PC-3 (cell line): ENCODE results near the gene TTC39B. TPM values are rescaled to one million over a fixed set of nuclear protein-coding genes. Genes with fewer than 3 reads are reported as not detected.
"Not testable (repeated sequence)": the region's sequence is repeated elsewhere in the genome, so short reads cannot be mapped to it uniquely, and the experiment has no call there.

Source experiments
- ATAC-seq: fragments of 200-7000 bp; cut with Tn5 transposase; 2 replicates; pipeline ENCODE4 v1.9.1; 2020; ENCODE audit warnings: mild to moderate bottlenecking, moderate library complexity
- BruUV-seq: library from RNA; stranded (reverse); fragments of 400-500 nt; replicated peaks from 2 replicates; lab custom pipeline; 2021; lab: Mats Ljungman, UMichigan
- CTCF ChIA-PET: fragments of 300-600 bp; sonication (Branson Sonifier 250); formaldehyde crosslinking; loops from one replicate; lab custom pipeline; 2022; ENCODE audit warnings: antibody characterized with exemption; lab: Charles Lee
- POLR2A ChIA-PET: fragments of 300-600 bp; sonication (Branson Sonifier 250); formaldehyde crosslinking; loops from one replicate; lab custom pipeline; 2022; ENCODE audit warnings: antibody characterized with exemption; ENCODE audit not compliant: unreplicated experiment; lab: Charles Lee
- DNase-seq: peaks from one replicate; pipeline ENCODE4 v3.0.0-alpha.2; 2015
- H2AFZ ChIP-seq: fragments of 300-600 bp; sonication (generic); 2 replicates; pipeline ENCODE4 v1.6.0; 2016; ENCODE audit warnings: antibody characterized with exemption, low read length
- H3F3A ChIP-seq: fragments of 300-600 bp; sonication (generic); one replicate; pipeline ENCODE4 v1.6.0; 2017; ENCODE audit warnings: antibody characterized with exemption, low read length, control low read depth, mild to moderate bottlenecking; ENCODE audit not compliant: unreplicated experiment
- H3K27ac ChIP-seq: fragments of 300-600 bp; sonication (generic); 2 replicates; pipeline ENCODE4 v1.5.1; 2016; ENCODE audit warnings: mild to moderate bottlenecking, low read length
- H3K27me3 ChIP-seq: fragments of 300-600 bp; sonication (generic); 2 replicates; pipeline ENCODE4 v1.6.1; 2016; ENCODE audit warnings: low read length, mixed read lengths
- H3K36me3 ChIP-seq: fragments of 300-600 bp; sonication (generic); 2 replicates; pipeline ENCODE4 v1.6.1; 2016; ENCODE audit warnings: low read depth, mixed run types, low read length, mixed read lengths
- H3K4me1 ChIP-seq: fragments of 300-600 bp; sonication (generic); 2 replicates; pipeline ENCODE4 v1.5.1; 2016; ENCODE audit warnings: low read length; ENCODE audit not compliant: insufficient read depth
- H3K4me2 ChIP-seq: fragments of 300-600 bp; sonication (generic); 2 replicates; pipeline ENCODE4 v1.6.0; 2016; ENCODE audit warnings: low read length
- H3K4me3 ChIP-seq: fragments of 300-600 bp; sonication (generic); 2 replicates; pipeline ENCODE4 v1.5.1; 2016; ENCODE audit warnings: mild to moderate bottlenecking, low read length, mixed read lengths
- H3K79me2 ChIP-seq: fragments of 300-600 bp; sonication (generic); 2 replicates; pipeline ENCODE4 v1.6.1; 2017; ENCODE audit warnings: low read length, mixed read lengths
- H3K9ac ChIP-seq: fragments of 300-600 bp; sonication (generic); 2 replicates; pipeline ENCODE4 v1.6.0; 2016; ENCODE audit warnings: mild to moderate bottlenecking, low read length
- H3K9me2 ChIP-seq: fragments of 300-600 bp; sonication (generic); replicated peaks from 2 replicates; pipeline ENCODE4 v1.6.1; 2016; ENCODE audit warnings: mixed run types, low read length, mixed read lengths
- H3K9me3 ChIP-seq: fragments of 300-600 bp; sonication (generic); 2 replicates; pipeline ENCODE4 v1.6.1; 2016; ENCODE audit warnings: low read length, mixed read lengths
- H4K20me1 ChIP-seq: fragments of 300-600 bp; sonication (generic); 2 replicates; pipeline ENCODE4 v1.6.1; 2016; ENCODE audit warnings: low read length, mixed read lengths
- CTCF ChIP-seq: fragments of 300-600 bp; sonication (generic); conservative IDR thresholded peaks from 2 replicates; pipeline ENCODE4 v1.5.1; 2017; ENCODE audit warnings: antibody characterized with exemption, low read depth, mild to moderate bottlenecking, low read length
- EZH2 ChIP-seq: fragments of 300-600 bp; sonication (generic); IDR thresholded peaks from one replicate; pipeline ENCODE4 v1.6.1; 2017; ENCODE audit warnings: antibody characterized with exemption, mild to moderate bottlenecking, low read length; ENCODE audit not compliant: unreplicated experiment
- EZH2phosphoT487 ChIP-seq: fragments of 300-600 bp; sonication (generic); IDR thresholded peaks from 2 replicates; pipeline ENCODE4 v1.6.1; 2018; ENCODE audit warnings: mild to moderate bottlenecking, antibody characterized with exemption, low read length, borderline replicate concordance
- intact Hi-C: fragments of 100-400 bp; cut with micrococcal nuclease; formaldehyde crosslinking; loops from 2 replicates; pipeline ENCODE4 v1.9.0; 2023
- total RNA-seq: library from RNA; depleted of rRNA; stranded (reverse); fragments of >200 nt; gene quantifications from 2 replicates; pipeline ENCODE4 v1.2.3, GENCODE V29; 2014

Gene TTC39B
- total RNA-seq, 1 experiment from 2014 or later, result 1.5 TPM

GRCh38 chr9:15239816-15240215, 67.2 kb downstream of the TTC39B start:
- H3K79me2 ChIP-seq, result no peaks in the 10 kb centered on the region
- H3K4me2 ChIP-seq, result no peak overlapping the region
- POLR2A ChIA-PET, result no interaction called here

GRCh38 chr9:15238646-15239045, 68.4 kb downstream of the TTC39B start:
- Histone ChIP-seq H3K4me3 (no peak overlapping the region), H2AFZ (no peak overlapping the region), H3K4me1 (no peaks in the 10 kb centered on the region), H3K79me2 (no peaks in the 10 kb centered on the region), H3K9ac (no peak overlapping the region), H3K27me3 (no peaks in the 10 kb centered on the region), H4K20me1 (no peaks in the 10 kb centered on the region), H3K36me3 (no peaks in the 10 kb centered on the region; the same call in 1 of the 2 replicates), H3K9me3 (no peaks in the 10 kb centered on the region), H3K9me2 (no peaks in the 10 kb centered on the region), H3F3A (no peaks in the 10 kb centered on the region), H3K4me2 (no peak overlapping the region), H3K27ac (no peak overlapping the region)
- BruUV-seq, result no TSS peak
- ChIA-PET CTCF (no interaction called here), POLR2A (no interaction called here)
- intact Hi-C loops, result no loop called here
- ATAC-seq, result no peak
- no peak for DNase-seq
- TF ChIP-seq CTCF (no peak), EZH2phosphoT487 (no peak)

More at GRCh38 chr9:15239816-15240215, 67.2 kb downstream of the TTC39B start:
- H3K9me3 ChIP-seq, result no peaks in the 10 kb centered on the region
- no TSS peak for BruUV-seq
- no peak overlapping the region for H3K27ac ChIP-seq
- ATAC-seq, result no peak
- no peaks in the 10 kb centered on the region for H3K27me3 ChIP-seq
- H2AFZ ChIP-seq, result no peak overlapping the region
- DNase-seq, result no peak
- no peak overlapping the region for H3K4me3 ChIP-seq
- intact Hi-C loops, result no loop called here
- CTCF ChIA-PET, result no interaction called here
- TF ChIP-seq EZH2 (no peak), EZH2phosphoT487 (no peak), CTCF (no peak)
- H3K9me2 ChIP-seq, result no peaks in the 10 kb centered on the region
- H3K36me3 ChIP-seq, result no peaks in the 10 kb centered on the region; the same call in 1 of the 2 replicates
- H3F3A ChIP-seq, result no peaks in the 10 kb centered on the region
- no peaks in the 10 kb centered on the region for H4K20me1 ChIP-seq
- no peak overlapping the region for H3K9ac ChIP-seq
- no peaks in the 10 kb centered on the region for H3K4me1 ChIP-seq

- Histone ChIP-seq H3K9ac (no peak overlapping the region), H3K27ac (no peak overlapping the region), H3K9me2 (no peaks in the 10 kb centered on the region), H3K36me3 (no peaks in the 10 kb centered on the region; the same call in 1 of the 2 replicates), H3K9me3 (no peaks in the 10 kb centered on the region), H3K4me2 (no peak overlapping the region), H3K4me1 (no peaks in the 10 kb centered on the region), H2AFZ (no peak overlapping the region), H3K27me3 (no peaks in the 10 kb centered on the region), H3F3A (no peaks in the 10 kb centered on the region), H4K20me1 (no peaks in the 10 kb centered on the region), H3K4me3 (no peak overlapping the region), H3K79me2 (no peaks in the 10 kb centered on the region)
- CTCF ChIA-PET, result no interaction called here
- no peak for TF ChIP-seq EZH2
- no peak for TF ChIP-seq CTCF
- TF ChIP-seq EZH2phosphoT487, result no peak
- no TSS peak for BruUV-seq
- POLR2A ChIA-PET, result no interaction called here
- DNase-seq (no peak), ATAC-seq (no peak)
- intact Hi-C loops, result no loop called here
Observed at GRCh38 chr9:15235658-15236057, 71.4 kb downstream of the TTC39B start.

- H3K4me2 ChIP-seq, POLR2A ChIA-PET, H3F3A ChIP-seq, H3K4me3 ChIP-seq, H3K9me2 ChIP-seq, H3K4me1 ChIP-seq, H3K36me3 ChIP-seq, H2AFZ ChIP-seq, DNase-seq, H3K27ac ChIP-seq, H3K9ac ChIP-seq, H3K27me3 ChIP-seq, ATAC-seq, H3K9me3 ChIP-seq, H4K20me1 ChIP-seq, H3K79me2 ChIP-seq, CTCF ChIA-PET, BruUV-seq, intact Hi-C loops: not testable (repeated sequence)
Observed at GRCh38 chr9:15233941-15234490, 73.0 kb downstream of the TTC39B start.
